HFFc6 (cell line): ENCODE measurements around the gene PAX4. TPM values are rescaled to one million over a fixed set of nuclear protein-coding genes. Genes with fewer than 3 reads are reported as not detected.

Experiments used
- DNase-seq: peaks from one replicate; pipeline ENCODE4 v3.0.0-alpha.2; 2018
- H3K27ac Mint-ChIP-seq: 2 replicates; pipeline ENCODE4 v1.8.0; 2020; ENCODE audit warnings: mild to moderate bottlenecking, mixed read lengths
- H3K27me3 Mint-ChIP-seq: 2 replicates; pipeline ENCODE4 v1.8.0; 2021; ENCODE audit warnings: mild to moderate bottlenecking, moderate library complexity, mixed read lengths; ENCODE audit not compliant: insufficient read depth
- H3K36me3 Mint-ChIP-seq: 2 replicates; pipeline ENCODE4 v1.8.0; 2021; ENCODE audit warnings: low read depth, mixed read lengths
- H3K4me1 Mint-ChIP-seq: 2 replicates; pipeline ENCODE4 v1.8.0; 2020; ENCODE audit warnings: low read depth, mixed read lengths
- H3K4me3 Mint-ChIP-seq: 2 replicates; pipeline ENCODE4 v1.8.0; 2020; ENCODE audit warnings: mild to moderate bottlenecking, moderate library complexity, mixed read lengths
- H3K9me3 Mint-ChIP-seq: 2 replicates; pipeline ENCODE4 v1.8.0; 2020; ENCODE audit warnings: mild to moderate bottlenecking, mixed read lengths
- total RNA-seq, 6 experiments: library from RNA; stranded (reverse); fragmentation: NEBNext Ultra II Directional; extraction: Animal tissue kit (Norgen Biotek cat#: 25700); gene quantifications; 2 replicates in 1 of 6; 3 replicates in 5 of 6; pipeline ENCODE4 v1.2.3, GENCODE V29; 2021
- TF ChIP-seq, protein P1 (sequence below): fragments of 200-600 bp; sonication (generic); IDR thresholded peaks from 2 replicates; pipeline ENCODE4 v1.5.0; 2021; ENCODE audit warnings: antibody characterized with exemption, mild to moderate bottlenecking

The PAX4 gene
- total RNA-seq, 6 experiments from 2014 or later: not detected

DNA sequence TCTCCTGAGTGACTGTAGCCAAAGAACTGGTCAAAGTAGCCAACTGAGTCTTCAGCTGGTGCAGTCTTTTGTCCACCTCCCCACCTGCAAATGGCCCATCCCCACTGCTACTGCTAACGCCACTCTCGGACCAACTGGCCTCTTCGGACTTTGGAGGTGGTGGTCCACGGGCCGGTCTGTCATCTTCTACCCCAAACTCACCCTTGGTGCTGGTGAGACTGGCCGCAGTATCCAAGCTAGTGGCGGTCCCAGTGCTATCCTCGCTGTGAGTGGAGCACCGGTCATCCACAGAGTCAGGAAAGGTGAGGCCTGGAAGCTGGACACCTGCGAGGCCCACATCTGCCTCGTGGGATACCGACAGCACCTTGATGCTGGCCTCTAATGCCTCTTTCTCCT lies 33.3 kb downstream of the PAX4 start:
- TF ChIP-seq, protein P1, sequence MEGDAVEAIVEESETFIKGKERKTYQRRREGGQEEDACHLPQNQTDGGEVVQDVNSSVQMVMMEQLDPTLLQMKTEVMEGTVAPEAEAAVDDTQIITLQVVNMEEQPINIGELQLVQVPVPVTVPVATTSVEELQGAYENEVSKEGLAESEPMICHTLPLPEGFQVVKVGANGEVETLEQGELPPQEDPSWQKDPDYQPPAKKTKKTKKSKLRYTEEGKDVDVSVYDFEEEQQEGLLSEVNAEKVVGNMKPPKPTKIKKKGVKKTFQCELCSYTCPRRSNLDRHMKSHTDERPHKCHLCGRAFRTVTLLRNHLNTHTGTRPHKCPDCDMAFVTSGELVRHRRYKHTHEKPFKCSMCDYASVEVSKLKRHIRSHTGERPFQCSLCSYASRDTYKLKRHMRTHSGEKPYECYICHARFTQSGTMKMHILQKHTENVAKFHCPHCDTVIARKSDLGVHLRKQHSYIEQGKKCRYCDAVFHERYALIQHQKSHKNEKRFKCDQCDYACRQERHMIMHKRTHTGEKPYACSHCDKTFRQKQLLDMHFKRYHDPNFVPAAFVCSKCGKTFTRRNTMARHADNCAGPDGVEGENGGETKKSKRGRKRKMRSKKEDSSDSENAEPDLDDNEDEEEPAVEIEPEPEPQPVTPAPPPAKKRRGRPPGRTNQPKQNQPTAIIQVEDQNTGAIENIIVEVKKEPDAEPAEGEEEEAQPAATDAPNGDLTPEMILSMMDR: no peak
- no peaks in the 10 kb centered on the region for H3K9me3 Mint-ChIP-seq
- H3K27me3 Mint-ChIP-seq: peaks cover 3% of the 10 kb centered on the region
- peaks cover 67% of the 10 kb centered on the region for H3K4me1 Mint-ChIP-seq
- peaks cover 14% of the 10 kb centered on the region; the same call in 1 of the 2 replicates for H3K36me3 Mint-ChIP-seq
- peak overlapping the region; percentile 87 for H3K27ac Mint-ChIP-seq
- peak overlapping the region; percentile 97 for H3K4me3 Mint-ChIP-seq
- DNase-seq: no peak

DNA sequence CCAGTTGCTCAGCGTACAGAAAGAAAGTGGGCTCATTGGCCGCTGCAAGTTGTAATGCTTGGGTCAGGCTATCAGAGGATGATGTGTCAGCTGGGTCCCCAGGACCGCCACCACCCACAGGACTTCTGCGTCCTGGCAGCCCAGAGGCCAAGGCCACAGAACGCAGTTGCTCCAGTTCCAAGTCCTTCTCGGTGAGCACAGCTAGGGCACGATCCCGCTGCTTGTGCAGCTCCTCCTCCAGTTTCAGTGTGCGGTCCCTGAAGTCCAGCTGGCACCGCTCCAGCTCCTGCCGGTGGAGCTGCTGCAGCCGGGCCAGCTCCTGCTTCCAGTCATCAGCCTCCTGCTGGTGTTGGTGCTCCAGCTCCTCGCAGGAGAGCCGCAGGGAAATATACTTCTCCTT lies 35.6 kb downstream of the PAX4 start:
- Mint-ChIP-seq H3K27me3 (peaks cover 3% of the 10 kb centered on the region; the same call in 1 of the 2 replicates), H3K27ac (no peak overlapping the region), H3K36me3 (peaks cover 14% of the 10 kb centered on the region; the same call in 1 of the 2 replicates), H3K4me1 (peaks cover 76% of the 10 kb centered on the region), H3K9me3 (no peaks in the 10 kb centered on the region), H3K4me3 (no peak overlapping the region)
- DNase-seq: no peak
- TF ChIP-seq, protein P1: no peak

DNA sequence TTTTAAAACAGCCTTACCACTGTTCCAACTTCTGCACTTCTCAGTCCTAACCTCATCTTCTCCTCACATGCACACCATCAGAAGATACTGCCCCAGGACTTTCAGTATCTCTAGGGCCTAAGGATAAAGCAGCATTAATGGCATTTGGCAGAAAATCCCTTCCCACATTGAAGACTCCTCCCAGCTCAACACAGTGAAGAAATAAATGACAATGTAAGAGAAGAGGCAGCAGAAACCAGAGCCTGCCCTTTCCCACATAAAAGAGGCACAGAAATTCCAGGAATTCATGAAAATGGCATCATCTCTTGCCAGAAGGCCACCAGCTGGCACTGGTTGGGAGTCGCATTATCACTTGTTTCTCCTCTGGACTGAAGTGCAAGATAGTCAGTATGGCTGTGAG lies 36.2 kb downstream of the PAX4 start:
- peak; percentile 35 for DNase-seq
- Mint-ChIP-seq H3K36me3 (peaks cover 14% of the 10 kb centered on the region; the same call in 1 of the 2 replicates), H3K27me3 (peaks cover 3% of the 10 kb centered on the region; the same call in 1 of the 2 replicates), H3K9me3 (no peaks in the 10 kb centered on the region), H3K4me1 (peaks cover 73% of the 10 kb centered on the region), H3K27ac (no peak overlapping the region), H3K4me3 (no peak overlapping the region; the same call in 1 of the 2 replicates)
- TF ChIP-seq, protein P1: no peak

DNA sequence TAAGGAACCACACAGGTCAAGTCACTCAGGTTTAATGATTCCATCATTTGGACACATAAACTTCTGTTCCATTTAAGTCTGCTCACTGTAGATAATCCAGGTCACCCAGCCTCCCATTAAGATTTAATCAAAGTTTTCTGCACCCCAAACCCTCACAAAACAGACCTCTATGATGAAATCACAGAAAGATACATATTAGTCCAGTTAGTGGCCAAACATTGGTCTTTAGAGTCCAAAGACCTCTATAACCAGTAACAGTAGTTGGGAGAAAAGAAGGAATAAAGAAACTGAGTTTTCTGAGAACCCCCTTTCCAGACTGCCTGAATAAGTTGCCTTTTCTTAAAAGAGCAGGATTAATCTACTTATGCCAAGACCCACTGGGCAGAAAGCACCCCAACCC lies 37.3 kb downstream of the PAX4 start:
- Mint-ChIP-seq H3K4me1 (peaks cover 63% of the 10 kb centered on the region), H3K9me3 (no peaks in the 10 kb centered on the region), H3K27ac (no peak overlapping the region), H3K27me3 (no peaks in the 10 kb centered on the region), H3K4me3 (no peak overlapping the region), H3K36me3 (peaks cover 14% of the 10 kb centered on the region)
- TF ChIP-seq, protein P1: no peak
- DNase-seq: no peak

DNA sequence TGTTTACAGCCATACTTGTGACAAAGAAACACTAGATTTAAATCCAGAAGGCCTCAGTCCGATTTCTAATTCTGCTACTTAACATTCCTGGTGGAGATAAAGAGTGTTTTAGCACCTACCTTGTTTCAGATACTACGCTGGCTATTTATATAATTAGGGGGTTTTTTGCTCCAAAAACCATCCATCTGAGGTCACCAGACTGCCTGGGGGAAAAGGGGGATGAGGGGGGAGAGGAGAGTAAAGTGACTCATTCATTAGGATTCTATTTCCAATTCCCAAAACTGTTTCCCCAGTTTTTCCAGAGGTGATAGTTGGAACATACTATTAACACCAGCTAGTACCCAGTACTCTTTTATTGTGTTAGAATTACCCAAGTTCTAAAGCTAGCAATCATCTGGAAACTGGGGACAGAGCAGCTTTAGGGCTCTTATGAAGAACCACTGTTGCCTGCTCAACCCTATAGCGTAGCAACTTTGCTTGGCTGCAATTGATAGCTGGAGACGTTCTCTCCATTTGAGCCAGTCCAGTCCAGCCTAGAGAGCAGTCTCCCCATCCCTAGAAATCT lies 39.1 kb downstream of the PAX4 start:
- no peaks in the 10 kb centered on the region; the same call in none of the 2 replicates for H3K27me3 Mint-ChIP-seq
- peak overlapping the region; percentile 10; the same call in 1 of the 2 replicates for H3K27ac Mint-ChIP-seq
- peaks cover 16% of the 10 kb centered on the region for H3K36me3 Mint-ChIP-seq
- DNase-seq: no peak
- H3K4me3 Mint-ChIP-seq: no peak overlapping the region
- H3K9me3 Mint-ChIP-seq: no peaks in the 10 kb centered on the region
- peaks cover 50% of the 10 kb centered on the region for H3K4me1 Mint-ChIP-seq
- TF ChIP-seq, protein P1: no peak
